ENCODE measurements around the gene SLC39A5. TPM values are rescaled to one million over a fixed set of nuclear protein-coding genes. Genes with fewer than 3 reads are reported as not detected.
A peak's percentile ranks its signal among the peaks of the same experiment; 100 is the strongest.

The SLC39A5 gene
- total RNA-seq, 1 experiment from 2014 or later = not detected

- Histone ChIP-seq H3K4me1 (ENCODE audit: insufficient read depth, low read length) (no peaks in the 10 kb centered on the region), H2AK5ac (ENCODE audit: insufficient read length, low read length) (no peak overlapping the region), H4K20me1 (ENCODE audit: control insufficient read depth, insufficient read depth, insufficient read length) (no peaks in the 10 kb centered on the region), H3K27me3 (ENCODE audit: insufficient read depth, low read length) (no peaks in the 10 kb centered on the region), H3K56ac (ENCODE audit: insufficient read length, low read depth, low read length) (no peak overlapping the region), H3K79me2 (ENCODE audit: insufficient read depth, low read length) (no peaks in the 10 kb centered on the region), H3K9me3 (ENCODE audit: control insufficient read depth, low read depth, low read length) (no peaks in the 10 kb centered on the region), H2BK5ac (ENCODE audit: insufficient read length, low read length) (no peak overlapping the region), H3K9ac (ENCODE audit: extremely low read depth, insufficient read length, low read length) (peak overlapping the region; percentile 18), H3K79me1 (ENCODE audit: insufficient read depth, low read depth, low read length, poor library complexity, severe bottlenecking) (no peaks in the 10 kb centered on the region), H3K23ac (ENCODE audit: insufficient read length, low read depth, low read length) (no peak overlapping the region), H2AFZ (ENCODE audit: low read length) (no peak overlapping the region), H2BK20ac (ENCODE audit: low read depth, low read length, poor library complexity, severe bottlenecking) (no peak overlapping the region), H4K5ac (ENCODE audit: insufficient read length, low read depth, low read length) (no peak overlapping the region), H3K4me2 (ENCODE audit: insufficient read depth, insufficient read length, low read length) (peak overlapping the region; percentile 66), H2BK15ac (ENCODE audit: low read depth, low read length) (no peak overlapping the region), H3K27ac (ENCODE audit: insufficient read length, low read depth, low read length) (no peak overlapping the region), H3K4ac (ENCODE audit: low read depth, low read length) (no peak overlapping the region), H2BK12ac (ENCODE audit: insufficient read length, low read depth, low read length) (no peak overlapping the region), H4K8ac (replicated peaks; ENCODE audit: insufficient read length, low read depth, low read length) (no peak overlapping the region), H3T11ph (ENCODE audit: low read length) (no peak overlapping the region), H3K18ac (ENCODE audit: insufficient read length, low read depth, low read length) (no peak overlapping the region), H4K91ac (ENCODE audit: insufficient read length, low read depth, low read length) (no peak overlapping the region), H3K23me2 (ENCODE audit: insufficient read length, low read depth, low read length, poor library complexity, severe bottlenecking) (peaks cover 3% of the 10 kb centered on the region), H3K14ac (ENCODE audit: insufficient read depth, low read length) (no peak overlapping the region), H2BK120ac (ENCODE audit: low read depth, low read length, poor library complexity, severe bottlenecking) (no peak overlapping the region)
- H3K36me3 Mint-ChIP-seq (ENCODE audit: insufficient read depth in 1 of 3, low read depth in 3 of 3) = peaks cover 19 to 38% (median 29%) of the 10 kb centered on the region in 3 experiments; a peak in 6 of 7 replicates
- peaks cover 11 to 15% of the 10 kb centered on the region in 2 experiments for H3K4me1 Mint-ChIP-seq
- peak overlapping the region; percentile 85 to 89 for H3K4me3 Mint-ChIP-seq
- TF ChIP-seq CTCF (conservative IDR thresholded peaks at IDR 0.05) = no peak
- no peaks in the 10 kb centered on the region for H3K27me3 Mint-ChIP-seq (ENCODE audit: low read depth)
- DNase-seq = peak; percentile 58
- H3K9me3 Mint-ChIP-seq = no peaks in the 10 kb centered on the region; a peak in 1 of 5 replicates
- no CpG with 5 or more reads among the region's 21 CpGs for WGBS (ENCODE audit: extremely low coverage, insufficient read length, low lambda C conversion rate)
- peak overlapping the region in 2 of 3 experiments; percentile 28 to 59; a peak in 2 of 7 replicates for H3K27ac Mint-ChIP-seq
Observed at GRCh38 chr12:56267443-56268071, 37.7 kb downstream of the SLC39A5 start.

Data from H9 (cell line).